Nephron progenitor cell (in vitro differentiated cells): ENCODE data around the gene MSI2.

Experiments used
- DNase-seq: peaks from one replicate; pipeline ENCODE4 v3.0.0; 2021
- H3K27ac Mint-ChIP-seq: 2 replicates; pipeline ENCODE4 v1.8.0; 2021; ENCODE audit warnings: mild to moderate bottlenecking, moderate library complexity, mixed read lengths
- H3K27me3 Mint-ChIP-seq: 2 replicates; pipeline ENCODE4 v1.8.0; 2021; ENCODE audit warnings: mild to moderate bottlenecking, low read depth, mixed read lengths; ENCODE audit not compliant: poor library complexity
- H3K36me3 Mint-ChIP-seq: 2 replicates; pipeline ENCODE4 v1.8.0; 2021; ENCODE audit warnings: low read depth, mixed read lengths
- H3K4me1 Mint-ChIP-seq: 2 replicates; pipeline ENCODE4 v1.8.0; 2021; ENCODE audit warnings: mixed read lengths
- H3K4me3 Mint-ChIP-seq: 2 replicates; pipeline ENCODE4 v1.8.0; 2021; ENCODE audit warnings: mild to moderate bottlenecking, moderate library complexity, mixed read lengths
- H3K9me3 Mint-ChIP-seq: 2 replicates; pipeline ENCODE4 v1.8.0; 2021; ENCODE audit warnings: mild to moderate bottlenecking, moderate library complexity, mixed read lengths
- CTCF ChIP-seq: fragments of 200-600 bp; sonication (generic); IDR thresholded peaks from 2 replicates; pipeline ENCODE4 v1.5.0; 2021; ENCODE audit warnings: antibody characterized with exemption

MSI2 gene

GRCh38 chr17:57627591-57627990 lies 371.3 kb downstream of the MSI2 start:
- Mint-ChIP-seq H3K27ac (no peak overlapping the region), H3K27me3 (no peaks in the 10 kb centered on the region), H3K9me3 (no peaks in the 10 kb centered on the region), H3K36me3 (peaks cover 58% of the 10 kb centered on the region), H3K4me1 (peaks cover 36% of the 10 kb centered on the region), H3K4me3 (no peak overlapping the region)
- DNase-seq: no peak
- TF ChIP-seq CTCF: no peak

- Mint-ChIP-seq H3K4me1 (peaks cover 27% of the 10 kb centered on the region), H3K9me3 (no peaks in the 10 kb centered on the region), H3K4me3 (no peak overlapping the region), H3K27me3 (no peaks in the 10 kb centered on the region), H3K27ac (no peak overlapping the region), H3K36me3 (peaks cover 64% of the 10 kb centered on the region)
- DNase-seq: no peak
- TF ChIP-seq CTCF: no peak
These were observed 372.1 kb downstream of the MSI2 start for GRCh38 chr17:57628421-57628820.

- Mint-ChIP-seq H3K27me3 (no peaks in the 10 kb centered on the region), H3K27ac (no peak overlapping the region), H3K9me3 (no peaks in the 10 kb centered on the region), H3K36me3 (peaks cover 70% of the 10 kb centered on the region), H3K4me3 (no peak overlapping the region), H3K4me1 (peaks cover 17% of the 10 kb centered on the region)
- DNase-seq: no peak
- no peak for TF ChIP-seq CTCF
These were observed 373.1 kb downstream of the MSI2 start for GRCh38 chr17:57629470-57629869.

- Mint-ChIP-seq H3K27me3 (no peaks in the 10 kb centered on the region), H3K9me3 (no peaks in the 10 kb centered on the region), H3K4me1 (peaks cover 14% of the 10 kb centered on the region), H3K36me3 (peaks cover 74% of the 10 kb centered on the region), H3K4me3 (no peak overlapping the region), H3K27ac (no peak overlapping the region)
- no peak for TF ChIP-seq CTCF
- no peak for DNase-seq
These were observed 373.6 kb downstream of the MSI2 start for GRCh38 chr17:57629886-57630285.

GRCh38 chr17:57630736-57631135 lies 374.4 kb downstream of the MSI2 start:
- no peak for DNase-seq
- peaks cover 11% of the 10 kb centered on the region for H3K4me1 Mint-ChIP-seq
- H3K9me3 Mint-ChIP-seq: no peaks in the 10 kb centered on the region
- peaks cover 77% of the 10 kb centered on the region for H3K36me3 Mint-ChIP-seq
- no peaks in the 10 kb centered on the region for H3K27me3 Mint-ChIP-seq
- H3K4me3 Mint-ChIP-seq: no peak overlapping the region
- peak overlapping the region; percentile 69 for H3K27ac Mint-ChIP-seq
- TF ChIP-seq CTCF: no peak

GRCh38 chr17:57631871-57632270 lies 375.5 kb downstream of the MSI2 start:
- Mint-ChIP-seq H3K36me3 (peaks cover 82% of the 10 kb centered on the region), H3K27ac (peak overlapping the region; percentile 49), H3K4me1 (peaks cover 18% of the 10 kb centered on the region), H3K4me3 (no peak overlapping the region), H3K27me3 (no peaks in the 10 kb centered on the region), H3K9me3 (no peaks in the 10 kb centered on the region)
- DNase-seq: no peak
- no peak for TF ChIP-seq CTCF
